CD14-positive monocyte (primary cell): ENCODE results near the gene KRT76. TPM values are rescaled to one million over a fixed set of nuclear protein-coding genes. Genes with fewer than 3 reads are reported as not detected.

Source experiments
- DNase-seq, 3 donors: peaks; one replicate each; pipeline ENCODE4 v3.0.0-alpha.2; 2011 to 2022
- H2AFZ ChIP-seq: 2 replicates; pipeline ENCODE4 v1.6.0; 2012; ENCODE audit warnings: mild to moderate bottlenecking, low read depth, low read length, inconsistent platforms; ENCODE audit not compliant: insufficient read depth, poor library complexity, severe bottlenecking
- H3K27ac ChIP-seq, 2 donors: 1 replicate in 1 of 2; 2 replicates in 1 of 2; pipeline ENCODE4 v1.5.1; 2012 to 2013; ENCODE audit warnings: low read length in 2 of 2, control low read depth in 1 of 2, inconsistent platforms in 1 of 2, low read depth in 1 of 2, mild to moderate bottlenecking in 1 of 2
- H3K27me3 ChIP-seq, 2 donors: one replicate each; pipeline versions ENCODE4 v1.6.0 to v1.6.1; 2011 to 2013; ENCODE audit warnings: low read length in 2 of 2; ENCODE audit not compliant: control insufficient read depth in 2 of 2, insufficient read depth in 2 of 2
- H3K36me3 ChIP-seq, 2 donors: replicated peaks in 1 of 2; 1 replicate in 1 of 2; 2 replicates in 1 of 2; pipeline versions ENCODE4 v1.5.1 to v1.6.1; 2012 to 2013; ENCODE audit warnings: low read length in 2 of 2, control low read depth in 1 of 2, inconsistent platforms in 1 of 2, mild to moderate bottlenecking in 1 of 2; ENCODE audit not compliant: insufficient read depth in 2 of 2, control insufficient read depth in 1 of 2
- H3K4me1 ChIP-seq, 2 donors: 1 replicate in 1 of 2; 2 replicates in 1 of 2; pipeline versions ENCODE4 v1.5.1 to v1.6.1; 2012 to 2013; ENCODE audit warnings: low read length in 2 of 2, control low read depth in 1 of 2, inconsistent platforms in 1 of 2, mild to moderate bottlenecking in 1 of 2, moderate library complexity in 1 of 2; ENCODE audit not compliant: insufficient read depth in 2 of 2, control insufficient read depth in 1 of 2
- H3K4me2 ChIP-seq: replicated peaks from 2 replicates; pipeline ENCODE3; 2012; ENCODE audit warnings: low read length, moderate library complexity, mild to moderate bottlenecking; ENCODE audit not compliant: poor library complexity, severe bottlenecking; ENCODE audit errors: extremely low read depth
- H3K4me3 ChIP-seq, 3 experiments: fragments of 200-600 bp in 1 of 3; sonication (generic) in 1 of 3; replicated peaks in 1 of 3; 1 replicate in 2 of 3; 2 replicates in 1 of 3; pipeline ENCODE4 v1.5.1; 2011 to 2013; ENCODE audit warnings: low read length in 3 of 3, mild to moderate bottlenecking in 3 of 3, control low read depth in 2 of 3, low read depth in 2 of 3, inconsistent platforms in 1 of 3, moderate library complexity in 1 of 3
- H3K79me2 ChIP-seq: 2 replicates; pipeline ENCODE4 v1.6.0; 2012; ENCODE audit warnings: mild to moderate bottlenecking, control low read depth, inconsistent platforms, low read length, moderate library complexity; ENCODE audit not compliant: insufficient read depth
- H3K9ac ChIP-seq: 2 replicates; pipeline ENCODE4 v1.6.0; 2017; ENCODE audit warnings: low read length, mild to moderate bottlenecking; ENCODE audit not compliant: insufficient read depth, poor library complexity, severe bottlenecking
- H3K9me3 ChIP-seq, 2 donors: replicated peaks in 1 of 2; 1 replicate in 1 of 2; 2 replicates in 1 of 2; pipeline versions ENCODE4 v1.5.1 to v1.6.1; 2012 to 2013; ENCODE audit warnings: low read length in 2 of 2, control low read depth in 1 of 2; ENCODE audit not compliant: control insufficient read depth in 1 of 2, insufficient read depth in 1 of 2
- H4K20me1 ChIP-seq: 2 replicates; pipeline ENCODE4 v1.6.0; 2012; ENCODE audit warnings: mild to moderate bottlenecking, low read length, control low read depth, moderate library complexity; ENCODE audit not compliant: insufficient read depth
- H3K27ac Mint-ChIP-seq, 7 donors: one replicate each; pipeline ENCODE4 v1.8.0; 2020; ENCODE audit warnings: mild to moderate bottlenecking in 7 of 7, mixed read lengths in 7 of 7, moderate library complexity in 6 of 7, inconsistent platforms in 2 of 7
- H3K27me3 Mint-ChIP-seq, 3 donors: one replicate each; pipeline ENCODE4 v1.8.0; 2021 to 2022; ENCODE audit warnings: low read depth in 3 of 3, mild to moderate bottlenecking in 3 of 3, mixed read lengths in 3 of 3, moderate library complexity in 3 of 3, inconsistent platforms in 1 of 3
- H3K36me3 Mint-ChIP-seq, 2 donors: one replicate each; pipeline ENCODE4 v1.8.0; 2020; ENCODE audit warnings: mixed read lengths in 2 of 2, inconsistent platforms in 1 of 2, mild to moderate bottlenecking in 1 of 2
- H3K4me1 Mint-ChIP-seq: one replicate; pipeline ENCODE4 v1.8.0; 2020; ENCODE audit warnings: mild to moderate bottlenecking, mixed read lengths
- H3K4me3 Mint-ChIP-seq, 2 donors: one replicate each; pipeline ENCODE4 v1.8.0; 2020; ENCODE audit warnings: mild to moderate bottlenecking in 2 of 2, mixed read lengths in 2 of 2, moderate library complexity in 1 of 2
- H3K9me3 Mint-ChIP-seq, 7 donors: one replicate each; pipeline ENCODE4 v1.8.0; 2020 to 2022; ENCODE audit warnings: mixed read lengths in 7 of 7, mild to moderate bottlenecking in 6 of 7, moderate library complexity in 6 of 7, inconsistent platforms in 2 of 7
- CTCF ChIP-seq: fragments of 200-600 bp; IDR thresholded peaks from one replicate; pipeline ENCODE4 v1.8.0; 2022; ENCODE audit warnings: antibody characterized with exemption, mild to moderate bottlenecking
- WGBS: methylation state at CpG from one replicate; pipeline ENCODE4 v1.1.5; 2013; ENCODE audit warnings: missing lambda C conversion rate; ENCODE audit not compliant: insufficient coverage; 5-methylcytosine and 5-hydroxymethylcytosine counted together
- intact Hi-C, 2 donors: fragments of 100-400 bp; cut with micrococcal nuclease; formaldehyde crosslinking; loops; one replicate each; pipeline versions ENCODE4 v1.15.0 to v1.15.1; 2023
- polyA plus RNA-seq, 3 donors: library from polyadenylated mRNA; depleted of rRNA in 1 of 3; unstranded in 2 of 3; stranded (reverse) in 1 of 3; fragments of 300-500 nt in 2 of 3; fragments of >200 nt in 1 of 3; fragmentation: Illumina TruSeq in 2 of 3; gene quantifications; 1 replicate in 2 of 3; 2 replicates in 1 of 3; pipeline ENCODE4 v1.2.3, GENCODE V29; 2012 to 2021

The KRT76 gene
- polyA plus RNA-seq, 3 donors = not detected

DNA sequence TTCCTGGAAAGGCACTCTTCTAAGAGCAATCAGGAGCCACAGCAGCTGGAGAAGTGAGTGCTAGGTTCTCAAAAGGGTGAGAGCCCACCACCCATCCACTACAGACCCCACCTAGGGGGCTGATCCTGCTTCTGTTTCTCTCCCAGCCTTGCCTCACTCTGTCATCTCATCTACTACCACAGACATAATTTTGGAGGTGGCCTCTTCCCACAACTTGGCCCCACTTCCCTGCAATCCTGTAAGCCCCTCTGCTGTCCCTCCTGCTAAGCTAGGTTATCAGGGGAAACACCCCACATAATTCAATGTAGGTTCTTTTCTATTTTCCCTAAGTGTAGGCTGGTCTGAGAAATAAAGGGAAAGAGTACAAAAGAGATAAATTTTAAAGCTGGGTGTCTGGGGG is 16.5 kb downstream of the KRT76 start:
- Histone ChIP-seq H3K9me3 (peaks cover 24 to 37% of the 10 kb centered on the region in 2 donors), H4K20me1 (no peaks in the 10 kb centered on the region), H3K27ac (no peak overlapping the region), H3K9ac (no peak overlapping the region), H2AFZ (no peak overlapping the region), H3K4me3 (no peak overlapping the region), H3K4me2 (no peak overlapping the region), H3K36me3 (no peaks in the 10 kb centered on the region), H3K79me2 (no peaks in the 10 kb centered on the region), H3K4me1 (no peaks in the 10 kb centered on the region), H3K27me3 (no peaks in the 10 kb centered on the region)
- DNase-seq = no peak
- TF ChIP-seq CTCF = no peak
- H3K4me1 Mint-ChIP-seq = no peaks in the 10 kb centered on the region
- peaks cover 0 to 5% (median 2%) of the 10 kb centered on the region in 3 donors for H3K27me3 Mint-ChIP-seq
- peak overlapping the region in 1 of 7 donors; percentile 27 for H3K27ac Mint-ChIP-seq
- no peaks in the 10 kb centered on the region for H3K36me3 Mint-ChIP-seq
- peaks cover 11 to 37% (median 27%) of the 10 kb centered on the region in 7 donors for H3K9me3 Mint-ChIP-seq
- no peak overlapping the region for H3K4me3 Mint-ChIP-seq
- intact Hi-C loops = no loop called here

GRCh38 chr12:52759695-52760094 is 17.4 kb downstream of the KRT76 start:
- H3K4me3 Mint-ChIP-seq = no peak overlapping the region
- peaks cover 11 to 37% (median 27%) of the 10 kb centered on the region in 7 donors for H3K9me3 Mint-ChIP-seq
- H3K27me3 ChIP-seq = no peaks in the 10 kb centered on the region
- intact Hi-C loops = no loop called here
- 83% methylated on average over 1 of the region's 2 CpGs for WGBS
- peaks cover 24 to 37% of the 10 kb centered on the region in 2 donors for H3K9me3 ChIP-seq
- peaks cover 2 to 5% (median 3%) of the 10 kb centered on the region in 3 donors for H3K27me3 Mint-ChIP-seq
- no peaks in the 10 kb centered on the region for H3K36me3 ChIP-seq
- no peak overlapping the region for H3K9ac ChIP-seq
- no peaks in the 10 kb centered on the region for H3K36me3 Mint-ChIP-seq
- no peak for DNase-seq
- TF ChIP-seq CTCF = no peak
- H4K20me1 ChIP-seq = no peaks in the 10 kb centered on the region
- H3K79me2 ChIP-seq = no peaks in the 10 kb centered on the region
- H2AFZ ChIP-seq = no peak overlapping the region
- H3K27ac Mint-ChIP-seq = no peak overlapping the region
- no peaks in the 10 kb centered on the region for H3K4me1 Mint-ChIP-seq
- H3K4me1 ChIP-seq = no peaks in the 10 kb centered on the region
- no peak overlapping the region for H3K27ac ChIP-seq
- H3K4me3 ChIP-seq = no peak overlapping the region
- no peak overlapping the region for H3K4me2 ChIP-seq
